ENCODE results near the gene ZSCAN20.

DNA sequence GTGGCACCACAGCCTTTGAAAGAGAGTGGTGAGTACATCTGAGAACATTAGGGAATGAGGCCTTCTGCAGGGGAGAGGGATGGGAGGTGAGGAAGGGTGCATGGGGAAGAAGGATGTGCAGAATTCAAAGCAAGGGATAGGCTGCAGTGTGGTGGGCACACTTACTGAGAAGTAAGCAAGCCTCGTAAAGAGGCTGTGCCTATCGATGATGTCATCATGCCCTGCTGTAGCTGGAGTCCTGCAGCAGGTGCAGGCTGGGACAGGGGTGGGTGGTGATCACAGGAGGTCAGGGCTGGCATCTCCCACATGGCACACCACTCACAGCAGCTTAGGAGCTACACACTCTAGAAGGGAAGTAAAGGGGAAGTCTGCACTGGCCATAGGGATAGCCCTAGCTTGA lies 16.2 kb downstream of the ZSCAN20 start:
- TF ChIP-seq, protein P1, sequence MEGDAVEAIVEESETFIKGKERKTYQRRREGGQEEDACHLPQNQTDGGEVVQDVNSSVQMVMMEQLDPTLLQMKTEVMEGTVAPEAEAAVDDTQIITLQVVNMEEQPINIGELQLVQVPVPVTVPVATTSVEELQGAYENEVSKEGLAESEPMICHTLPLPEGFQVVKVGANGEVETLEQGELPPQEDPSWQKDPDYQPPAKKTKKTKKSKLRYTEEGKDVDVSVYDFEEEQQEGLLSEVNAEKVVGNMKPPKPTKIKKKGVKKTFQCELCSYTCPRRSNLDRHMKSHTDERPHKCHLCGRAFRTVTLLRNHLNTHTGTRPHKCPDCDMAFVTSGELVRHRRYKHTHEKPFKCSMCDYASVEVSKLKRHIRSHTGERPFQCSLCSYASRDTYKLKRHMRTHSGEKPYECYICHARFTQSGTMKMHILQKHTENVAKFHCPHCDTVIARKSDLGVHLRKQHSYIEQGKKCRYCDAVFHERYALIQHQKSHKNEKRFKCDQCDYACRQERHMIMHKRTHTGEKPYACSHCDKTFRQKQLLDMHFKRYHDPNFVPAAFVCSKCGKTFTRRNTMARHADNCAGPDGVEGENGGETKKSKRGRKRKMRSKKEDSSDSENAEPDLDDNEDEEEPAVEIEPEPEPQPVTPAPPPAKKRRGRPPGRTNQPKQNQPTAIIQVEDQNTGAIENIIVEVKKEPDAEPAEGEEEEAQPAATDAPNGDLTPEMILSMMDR (IDR thresholded peaks at IDR 0.05 in 4 of 5, conservative IDR thresholded peaks at IDR 0.05 in 1 of 5): no peak
- TF ChIP-seq POLR2A (IDR thresholded peaks at IDR 0.05): no peak

Measured in gastrocnemius medialis (tissue), 4 donors.